ENCODE data around the gene GTF3C1.

DNA sequence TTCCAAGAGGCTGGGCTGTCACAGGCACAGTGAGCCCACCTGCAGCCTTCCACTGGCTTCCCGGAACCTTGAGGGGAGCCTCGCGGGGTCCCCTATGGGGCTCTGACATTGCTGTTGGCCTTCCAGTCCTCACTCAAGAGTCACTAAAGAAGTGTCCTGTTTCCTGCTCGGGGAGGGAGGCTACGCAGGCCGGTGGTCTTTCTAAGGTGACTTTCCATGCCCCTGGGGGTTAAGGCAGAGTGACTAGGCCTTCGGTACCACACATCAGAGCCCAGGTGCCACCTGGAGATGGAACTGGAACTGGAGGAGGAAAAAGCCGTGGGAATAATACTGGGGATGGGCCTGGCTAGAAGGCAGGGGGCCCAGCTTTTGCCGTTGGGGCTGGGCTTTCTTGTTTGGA, 75.7 kb downstream of the GTF3C1 start:
- TF ChIP-seq CTCF (IDR thresholded peaks at IDR 0.05; ENCODE audit: poor library complexity, severe bottlenecking): no peak
- no peak for TF ChIP-seq POLR2AphosphoS5 (IDR thresholded peaks at IDR 0.05)
- no peak for TF ChIP-seq REST (IDR thresholded peaks at IDR 0.05; ENCODE audit: borderline replicate concordance)
- TF ChIP-seq EP300 (conservative IDR thresholded peaks at IDR 0.05; ENCODE audit: poor library complexity, severe bottlenecking): no peak
- TF ChIP-seq EZH2 (IDR thresholded peaks at IDR 0.05; ENCODE audit: borderline replicate concordance, insufficient read depth, low read length, poor library complexity, severe bottlenecking): no peak
- TF ChIP-seq TAF1 (IDR thresholded peaks at IDR 0.05; ENCODE audit: low read depth): no peak
- TF ChIP-seq RAD21 (conservative IDR thresholded peaks at IDR 0.05): no peak
- no peak for TF ChIP-seq SMC3 (conservative IDR thresholded peaks at IDR 0.05; ENCODE audit: poor library complexity)
- TF ChIP-seq MXI1 (conservative IDR thresholded peaks at IDR 0.05; ENCODE audit: poor library complexity, severe bottlenecking): no peak
